Adipose tissue (tissue), 3 donors: Measurements from ENCODE around the gene RIC1. TPM values are rescaled to one million over a fixed set of nuclear protein-coding genes. Genes with fewer than 3 reads are reported as not detected.
"Not testable (repeated sequence)": the region's sequence is repeated elsewhere in the genome, so short reads cannot be mapped to it uniquely, and the experiment has no call there.

Experiments
- H3K27ac ChIP-seq: one replicate; pipeline ENCODE4 v1.5.1; 2013; ENCODE audit warnings: low read depth, low read length
- WGBS, 3 donors: extraction: QIAGEN DNeasy Blood & Tissue Kit; methylation state at CpG; one replicate each; pipeline ENCODE4 v1.1.7; 2013; 5-methylcytosine and 5-hydroxymethylcytosine counted together
- polyA plus RNA-seq, 3 donors: library from polyadenylated mRNA; stranded (reverse); fragments of 200-250 nt; gene quantifications; one replicate each; pipeline ENCODE4 v1.2.3, GENCODE V29; 2013
- donor health status: healthy with polysubstance abuse.
- donor health status: Bipolar disorder and iron deficiency.
- donor health status: healthy.

Gene RIC1
- polyA plus RNA-seq, 3 donors: 5.3 to 7.7 (median 6.3) TPM

DNA sequence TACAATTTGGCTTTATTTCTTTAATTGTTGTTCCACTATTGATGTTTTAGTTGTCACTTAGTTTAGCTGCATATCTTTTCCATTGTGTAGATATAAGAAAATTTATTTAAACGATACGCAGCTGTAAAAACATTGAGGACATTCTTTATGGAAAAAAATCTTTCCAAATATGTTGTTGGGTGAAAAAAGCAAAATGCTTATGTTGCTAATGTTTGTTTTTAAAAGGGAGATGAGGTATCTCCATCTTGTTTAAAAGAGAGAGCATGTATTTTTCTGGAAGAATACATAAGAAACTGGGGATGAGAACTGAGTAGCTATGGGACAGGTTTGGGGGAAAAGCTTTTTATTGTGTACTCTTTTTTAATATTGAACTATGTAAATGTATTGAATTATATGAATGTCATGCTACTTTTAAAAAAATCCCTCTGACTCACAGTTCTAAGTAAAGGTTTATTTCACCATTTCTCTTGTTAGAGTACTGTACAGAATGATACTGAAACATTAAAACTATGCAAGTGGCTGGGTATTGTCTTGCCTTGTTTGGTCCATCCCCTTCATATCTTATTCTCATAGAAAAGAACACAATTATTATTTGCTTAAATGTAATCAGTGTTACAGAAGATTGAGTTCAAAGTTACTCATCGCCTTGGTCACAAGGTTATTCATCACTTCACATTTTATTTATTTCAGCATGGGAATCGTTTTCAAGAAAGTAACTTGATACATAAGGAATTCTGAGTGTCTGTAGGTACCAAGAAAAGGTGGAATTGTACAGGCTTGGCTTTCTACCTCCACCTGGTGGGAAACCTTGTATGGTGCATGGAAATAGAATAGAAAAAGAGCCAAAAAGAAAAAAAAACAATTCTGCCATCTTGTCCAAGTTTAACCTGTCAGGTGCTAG, 85.8 kb downstream of the RIC1 start:
- H3K27ac ChIP-seq: no peak overlapping the region
- 61 to 88% (median 86%) methylated on average over 4 of the region's 4 CpGs for WGBS, 3 donors

DNA sequence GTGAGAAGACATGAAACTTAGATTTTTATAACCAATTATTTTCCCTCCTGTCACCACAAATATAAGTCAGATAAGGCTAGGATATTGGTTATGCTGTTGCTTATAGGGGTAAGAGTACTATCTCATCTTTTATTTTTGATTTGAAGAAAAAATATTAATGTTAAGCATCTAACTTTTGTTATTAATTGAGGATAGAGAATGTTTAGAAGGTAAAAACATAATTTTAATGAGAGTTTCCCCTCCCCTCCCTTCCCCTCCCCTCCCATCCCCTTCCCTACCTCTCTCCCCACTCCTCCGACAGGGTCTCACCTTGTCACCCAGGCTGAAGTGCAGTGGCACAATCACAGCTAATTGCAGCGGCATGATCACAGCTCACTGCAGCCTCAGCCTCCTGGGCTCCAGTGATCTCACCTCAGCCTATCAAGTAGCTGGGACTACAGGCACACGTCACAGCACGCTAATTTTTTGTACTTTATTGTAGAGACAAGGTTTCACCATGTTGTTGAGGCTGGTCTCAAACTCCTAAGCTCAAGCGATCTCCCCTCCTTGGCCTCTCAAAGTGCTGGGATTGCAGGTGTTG, 86.7 kb downstream of the RIC1 start:
- 96 to 99% (median 98%) methylated on average over 5 of the region's 5 CpGs for WGBS, 3 donors
- no peak overlapping the region for H3K27ac ChIP-seq

DNA sequence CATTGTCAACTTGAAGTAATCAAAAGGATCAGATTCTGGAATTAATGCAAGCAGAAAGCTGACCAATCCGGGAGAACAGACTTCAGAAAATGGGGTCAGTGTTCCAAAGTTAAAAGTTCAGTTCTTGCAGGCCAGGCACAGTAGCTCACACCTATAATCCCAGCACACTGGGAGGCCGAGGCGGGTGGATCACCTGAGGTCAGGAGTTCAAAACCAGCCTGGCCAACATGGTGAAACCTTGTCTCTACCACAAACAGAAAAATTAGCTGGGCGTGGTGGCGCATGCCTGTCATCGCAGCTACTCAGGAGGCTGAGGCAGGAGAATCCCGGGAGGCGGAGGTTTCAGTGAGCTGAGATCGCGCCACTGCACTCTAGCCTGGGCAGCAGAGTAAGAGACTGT, 88.5 kb downstream of the RIC1 start:
- 88 to 95% (median 88%) methylated on average over 10 of the region's 10 CpGs for WGBS, 3 donors
- not testable (repeated sequence) for H3K27ac ChIP-seq

DNA sequence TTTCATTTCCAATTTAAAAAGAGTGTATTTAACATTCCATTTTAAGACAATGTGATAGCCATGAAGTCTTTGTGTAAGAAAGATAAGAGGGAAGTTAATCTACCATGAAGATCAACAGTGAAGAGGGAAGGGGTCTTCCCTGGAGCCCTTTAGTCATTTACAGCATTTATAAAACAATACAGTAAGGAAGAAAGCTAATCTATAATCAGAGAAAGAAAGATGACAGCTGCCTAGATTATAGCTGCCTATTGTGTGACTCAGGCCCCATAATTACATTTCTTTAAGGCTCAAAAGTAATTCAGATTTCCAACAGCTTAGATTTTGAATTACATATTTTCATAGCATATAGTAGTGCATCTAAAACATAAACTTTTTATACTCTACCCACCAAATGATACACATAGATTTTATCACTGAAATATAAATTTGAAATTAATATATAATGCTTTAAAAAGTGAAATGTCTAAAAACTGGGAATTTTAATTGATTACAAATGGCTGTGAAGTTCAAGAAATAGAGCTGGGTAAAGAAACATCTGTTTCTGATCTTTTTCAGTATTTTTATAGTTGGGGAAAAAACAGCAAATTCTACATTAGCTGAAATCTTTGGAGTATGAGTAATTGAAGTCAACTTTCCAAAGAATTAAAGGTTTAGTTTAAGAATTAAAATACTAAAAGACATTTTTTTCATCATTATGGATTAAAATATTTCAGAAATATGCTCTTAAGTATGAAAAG, 89.6 kb downstream of the RIC1 start:
- H3K27ac ChIP-seq: no peak overlapping the region

DNA sequence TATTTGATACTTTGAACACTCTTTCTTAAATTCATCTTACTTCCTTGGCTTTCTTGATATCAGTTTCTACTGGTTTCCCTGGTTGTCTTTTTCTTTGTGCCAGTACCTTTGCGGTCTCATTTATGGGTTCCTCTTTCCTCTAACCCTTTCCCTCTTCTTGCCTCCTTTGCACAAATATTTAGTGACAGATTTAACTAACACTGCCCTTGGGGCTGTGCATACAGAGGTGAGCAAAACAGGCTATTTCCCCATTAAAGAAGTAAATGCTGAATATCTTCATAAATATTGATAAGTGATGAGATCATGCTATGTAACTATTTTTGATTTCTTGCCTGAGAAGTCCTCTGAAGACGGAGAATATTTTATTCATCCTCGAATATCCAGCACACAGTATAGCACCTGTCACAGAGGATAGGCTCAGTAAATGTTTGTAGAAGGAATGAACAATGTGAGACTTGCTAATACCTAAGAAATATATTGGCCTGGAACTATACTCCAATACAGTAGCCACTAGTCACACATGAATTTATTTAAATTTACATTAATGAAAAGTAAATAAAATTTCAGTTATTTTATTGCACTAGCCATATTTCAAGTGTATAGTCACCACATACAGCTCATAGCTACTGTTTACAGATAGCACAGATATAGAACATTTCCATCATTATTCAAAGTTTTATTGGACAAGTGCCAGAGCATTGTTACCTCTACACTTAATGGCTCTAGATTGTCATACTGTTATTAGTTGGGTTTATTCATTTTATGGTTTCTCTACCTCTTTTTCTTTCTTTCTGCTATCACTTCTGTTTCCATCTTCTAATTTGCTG, 90.4 kb downstream of the RIC1 start:
- H3K27ac ChIP-seq: no peak overlapping the region
- WGBS, 3 donors: 58 to 67% (median 61%) methylated on average over 3 of the region's 3 CpGs

DNA sequence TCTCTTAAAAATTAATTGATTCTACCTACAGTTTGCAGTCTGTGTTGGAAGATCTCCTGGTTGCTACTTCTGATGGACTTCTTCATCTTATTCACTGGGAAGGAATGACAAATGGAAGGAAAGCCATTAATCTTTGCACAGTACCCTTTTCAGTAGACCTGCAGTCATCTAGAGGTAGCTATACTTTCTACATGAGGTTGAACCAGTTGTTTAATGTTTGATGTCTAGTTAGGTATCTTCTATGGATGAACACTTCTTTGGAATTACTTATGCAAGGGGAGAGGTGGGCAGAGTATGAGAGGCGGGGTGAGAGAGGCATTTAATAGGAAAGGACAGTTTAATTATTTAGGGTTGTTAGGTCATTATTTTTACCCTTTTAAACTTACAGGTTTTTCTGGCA, 91.2 kb downstream of the RIC1 start:
- WGBS, 3 donors: 97 to 100% (median 98%) methylated on average over 1 of the region's 1 CpG
- no peak overlapping the region for H3K27ac ChIP-seq

DNA sequence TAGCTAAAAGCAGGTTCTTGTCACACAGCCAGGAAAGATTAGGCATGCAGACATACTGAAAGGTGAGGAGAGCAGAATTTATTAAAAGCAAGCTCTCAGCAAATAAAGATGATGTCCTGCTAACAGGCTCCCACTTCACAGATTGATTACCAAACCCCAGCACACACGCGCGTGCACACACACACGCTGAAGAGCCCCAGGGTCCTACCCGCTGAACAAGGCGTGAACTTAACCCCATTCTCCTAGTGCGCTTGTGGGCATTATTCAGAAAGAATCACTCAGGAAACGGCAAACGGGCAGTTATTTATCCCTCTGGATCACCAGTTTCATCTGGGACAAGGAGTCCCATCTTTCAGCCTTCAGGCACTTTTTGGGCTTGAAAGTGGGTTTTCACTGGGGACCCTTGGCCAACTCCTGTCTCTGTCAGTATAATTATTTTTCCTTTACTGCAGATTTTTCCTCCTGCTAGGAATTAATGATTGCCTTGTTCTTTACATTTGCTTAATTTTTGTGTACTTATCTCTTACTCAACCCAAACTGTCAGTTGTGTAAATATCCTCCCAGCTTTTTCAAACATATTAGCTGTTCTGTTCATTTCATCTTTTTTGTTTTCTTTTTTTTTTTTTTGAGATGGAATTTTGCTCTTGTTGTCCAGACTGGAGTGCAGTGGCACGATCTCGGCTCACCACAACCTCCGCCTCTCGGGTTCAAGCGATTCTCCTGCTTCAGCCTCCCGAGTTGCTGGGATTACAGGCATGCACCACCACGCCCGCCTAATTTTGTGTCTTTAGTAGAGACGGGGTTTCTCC, 92.6 kb downstream of the RIC1 start:
- H3K27ac ChIP-seq: no peak overlapping the region
- 85 to 95% (median 95%) methylated on average over 18 of the region's 18 CpGs for WGBS, 3 donors

DNA sequence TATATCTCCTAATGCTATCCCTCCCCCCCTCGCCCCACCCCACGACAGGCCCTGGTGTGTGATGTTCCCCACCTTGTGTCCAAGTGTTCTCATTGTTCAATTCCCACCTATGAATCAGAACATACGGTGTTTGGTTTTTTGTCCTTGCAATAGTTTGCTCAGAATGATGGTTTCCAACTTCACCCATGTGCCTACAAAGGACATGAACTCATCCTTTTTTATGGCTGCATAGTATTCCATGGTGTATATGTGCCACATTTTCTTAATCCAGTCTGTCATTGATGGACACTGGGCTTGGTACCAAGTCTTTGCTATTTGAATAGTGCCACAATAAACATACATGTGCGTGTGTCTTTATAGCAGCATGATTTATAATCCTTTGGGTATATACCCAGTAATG, 93.8 kb downstream of the RIC1 start:
- WGBS, 3 donors: 93 to 99% (median 98%) methylated on average over 4 of the region's 4 CpGs

DNA sequence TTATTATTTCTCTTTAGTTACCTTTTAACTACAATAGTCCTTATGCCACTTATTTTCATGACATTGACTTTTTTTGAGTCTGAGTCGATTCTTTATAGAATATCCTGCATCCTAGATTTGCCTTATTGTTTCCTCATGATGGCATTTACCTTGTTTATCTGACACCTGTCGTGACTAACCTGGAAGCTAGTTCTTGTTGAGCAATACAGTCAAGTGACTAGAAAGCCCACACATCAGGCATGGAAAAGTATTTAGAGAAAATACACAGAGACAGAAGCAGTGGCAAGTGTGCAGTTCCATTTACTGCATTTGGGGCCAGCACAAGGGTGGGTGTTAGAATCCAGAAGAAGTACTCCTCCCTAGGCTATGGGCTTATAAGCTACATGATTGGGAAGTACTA, 106.2 kb downstream of the RIC1 start:
- 68 to 98% (median 95%) methylated on average over 2 of the region's 2 CpGs for WGBS, 3 donors
- no peak overlapping the region for H3K27ac ChIP-seq

More for the DNA sequence above, 93.8 kb downstream of the RIC1 start:
- H3K27ac ChIP-seq: not testable (repeated sequence)

DNA sequence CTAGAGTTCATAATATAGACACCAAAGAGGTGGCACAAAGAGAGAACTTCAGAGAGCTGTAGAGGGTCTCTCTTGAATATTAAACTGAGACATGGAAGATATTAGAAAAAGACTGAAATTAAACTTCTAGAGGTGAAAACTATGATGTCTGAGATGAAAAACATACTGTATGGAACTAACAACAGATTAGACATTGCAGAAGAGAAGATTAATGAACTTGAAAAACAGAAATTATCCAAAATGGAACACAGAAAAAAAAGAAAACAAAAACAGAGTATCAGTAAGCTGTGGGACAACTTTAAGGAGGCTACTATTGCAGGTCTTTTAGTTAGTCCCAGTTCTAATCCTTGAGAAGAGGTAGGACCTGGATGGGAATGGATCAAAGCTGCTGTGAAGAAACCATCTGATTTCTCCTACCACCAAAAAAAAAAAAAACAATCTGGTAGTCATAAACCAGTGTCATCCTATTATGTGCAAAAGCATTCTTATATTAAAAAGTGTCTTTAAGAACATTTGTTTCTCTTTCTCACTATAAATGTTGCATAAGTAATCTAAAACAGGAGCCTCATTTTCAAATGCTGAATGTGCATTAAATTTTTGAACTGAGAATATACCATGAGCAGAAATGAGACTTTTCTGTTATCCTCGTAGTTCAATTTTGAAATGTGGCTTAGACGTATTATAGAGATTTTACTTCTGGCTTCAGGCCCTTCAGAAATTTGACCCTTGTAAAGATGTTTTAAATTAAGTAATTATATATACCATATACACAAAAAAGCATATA, 107.8 kb downstream of the RIC1 start:
- H3K27ac ChIP-seq: no peak overlapping the region
- 47 to 75% (median 48%) methylated on average over 2 of the region's 2 CpGs for WGBS, 3 donors

DNA sequence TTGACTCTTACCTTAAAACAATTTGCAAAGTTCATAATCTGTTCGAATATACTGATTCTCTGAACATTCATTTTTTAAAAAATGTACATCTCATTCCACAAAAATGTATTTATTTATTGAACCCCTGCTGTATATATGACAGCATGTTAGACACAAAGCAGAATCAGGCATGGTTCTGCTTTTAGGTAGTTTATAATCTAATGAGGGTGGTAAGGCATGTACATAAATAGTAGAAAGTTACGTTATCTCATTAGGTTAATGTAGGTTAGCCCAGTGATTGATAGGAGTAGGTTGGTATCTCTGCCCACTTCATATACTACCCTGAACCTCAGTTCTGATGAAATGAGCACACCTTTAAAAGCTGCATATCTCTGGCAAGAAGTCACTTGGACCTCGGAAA, 114.2 kb downstream of the RIC1 start:
- WGBS, 3 donors: 92 to 100% (median 96%) methylated on average over 3 of the region's 3 CpGs
- no peak overlapping the region for H3K27ac ChIP-seq

DNA sequence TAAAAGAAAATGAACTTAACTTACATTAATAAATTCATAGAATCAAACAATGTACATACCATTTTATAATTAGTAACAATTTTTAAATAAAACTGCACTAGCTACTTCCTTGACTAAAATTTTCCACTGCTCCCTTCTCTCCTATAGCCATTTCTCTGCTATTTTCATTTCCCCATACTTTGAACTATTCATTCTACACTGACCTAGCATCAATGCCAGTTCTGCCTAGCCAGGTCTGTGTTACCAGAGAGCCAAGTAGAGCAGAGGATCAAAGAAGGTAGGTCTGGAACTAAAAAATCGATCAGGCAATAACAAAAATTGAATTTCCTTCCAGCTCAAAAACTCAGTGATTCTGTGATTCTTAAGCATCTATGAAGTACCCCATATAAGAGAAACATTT, 119.5 kb downstream of the RIC1 start:
- H3K27ac ChIP-seq: no peak overlapping the region
- 93 to 100% (median 97%) methylated on average over 1 of the region's 1 CpG for WGBS, 3 donors

DNA sequence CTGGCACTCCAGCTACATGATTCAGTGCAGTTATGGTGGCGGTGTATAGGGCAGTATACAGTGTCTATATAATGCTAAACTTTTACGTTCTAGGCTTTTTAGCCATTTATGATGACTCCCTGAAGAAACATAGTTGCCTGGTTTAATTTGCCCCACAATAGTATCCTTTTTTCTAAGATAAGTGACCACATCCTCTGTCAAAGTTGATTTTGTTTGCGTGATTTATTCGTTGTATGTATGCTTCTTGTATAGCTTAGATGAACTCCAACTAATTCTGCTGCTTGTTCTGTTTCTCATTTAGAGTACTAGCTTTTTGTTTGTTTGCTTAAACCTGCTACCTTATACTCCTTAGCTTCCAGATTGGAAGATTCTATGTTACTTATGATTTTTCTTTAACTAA, 120.4 kb downstream of the RIC1 start:
- WGBS, 3 donors: 84 to 93% (median 89%) methylated on average over 4 of the region's 4 CpGs

DNA sequence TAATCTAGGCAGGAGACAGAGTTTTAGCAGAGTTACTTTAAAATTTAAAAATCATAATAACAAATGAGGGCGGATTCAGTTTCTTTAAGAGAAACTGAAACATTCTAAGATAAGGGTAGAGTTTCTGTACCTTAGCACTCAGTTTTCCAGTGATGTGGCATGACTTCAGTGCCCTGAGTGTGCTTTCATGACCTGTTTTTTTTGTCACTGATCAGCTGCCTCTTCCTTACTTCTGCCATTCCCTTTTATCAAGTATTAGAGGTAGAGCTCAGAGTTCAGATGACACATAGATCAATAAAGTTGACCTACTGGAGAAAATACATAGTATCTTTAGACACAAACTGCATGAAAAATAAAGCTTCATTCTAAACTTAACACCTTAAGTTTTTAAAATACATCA, 121.7 kb downstream of the RIC1 start:
- 96 to 100% (median 100%) methylated on average over 1 of the region's 1 CpG for WGBS, 3 donors
- H3K27ac ChIP-seq: no peak overlapping the region

More for the DNA sequence above, 120.4 kb downstream of the RIC1 start:
- H3K27ac ChIP-seq: no peak overlapping the region

DNA sequence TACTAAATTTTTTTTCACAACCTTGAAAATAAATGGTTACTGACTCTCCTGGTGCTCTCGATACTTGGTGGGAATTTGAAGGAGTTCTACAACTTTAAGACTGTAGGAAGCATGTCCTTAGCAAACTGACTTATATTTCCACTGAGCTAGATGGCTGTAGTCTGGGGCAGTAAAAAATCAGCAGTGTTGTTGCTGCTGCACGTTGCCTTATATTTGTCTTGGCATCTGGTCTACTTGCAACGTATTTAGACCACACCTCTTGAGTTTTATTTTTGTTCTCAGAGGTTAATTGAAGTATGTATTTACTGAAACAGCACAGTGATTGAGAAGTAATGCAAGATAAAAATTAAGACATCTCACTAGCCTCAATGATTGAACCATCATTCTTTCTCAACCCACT, 127.7 kb downstream of the RIC1 start:
- WGBS, 3 donors: 70 to 92% (median 90%) methylated on average over 3 of the region's 3 CpGs
- H3K27ac ChIP-seq: no peak overlapping the region

DNA sequence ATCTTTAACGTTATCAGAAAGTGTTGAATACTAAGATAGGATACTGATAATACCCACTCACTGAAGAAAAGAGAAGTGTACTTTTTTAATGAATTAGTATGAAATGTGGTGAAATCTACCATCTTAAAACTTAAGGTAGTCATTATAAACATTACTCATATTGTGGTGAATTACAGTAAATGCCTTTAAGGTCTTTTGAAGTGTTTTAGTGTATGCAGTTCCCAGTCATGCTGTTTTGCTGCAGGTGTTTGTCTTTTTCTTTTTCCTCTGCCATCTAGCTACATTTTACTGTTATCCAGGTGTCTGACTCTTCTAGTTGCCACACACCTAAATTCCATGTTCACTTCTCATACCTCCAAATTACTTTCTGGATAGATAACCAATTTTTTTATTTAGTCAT, 131.4 kb downstream of the RIC1 start:
- H3K27ac ChIP-seq: no peak overlapping the region
- WGBS, 3 donors: 76 to 84% (median 77%) methylated on average over 1 of the region's 1 CpG

DNA sequence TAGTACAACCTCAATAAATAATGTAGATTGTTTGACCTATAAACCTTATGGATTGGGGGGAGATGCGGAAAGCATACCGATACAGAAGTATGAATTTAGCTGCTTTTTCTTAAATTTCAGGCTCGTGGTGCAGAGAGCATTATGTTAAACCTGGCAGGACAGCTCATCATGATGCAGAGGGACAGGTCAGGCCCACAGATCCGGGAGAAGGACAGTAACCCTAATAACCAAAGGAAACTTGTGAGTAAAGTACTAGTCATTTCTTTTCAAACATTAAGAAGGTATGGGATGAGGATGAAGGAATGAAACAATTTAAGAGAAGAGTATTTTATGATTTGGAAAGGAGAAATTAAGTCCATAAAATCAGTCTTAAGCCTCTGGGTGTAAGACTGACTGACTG, 133.5 kb downstream of the RIC1 start:
- WGBS, 3 donors: 91 to 98% (median 92%) methylated on average over 4 of the region's 4 CpGs
- H3K27ac ChIP-seq: no peak overlapping the region
